ENCODE measurements around the gene COBLL1.
A peak's percentile ranks its signal among the peaks of the same experiment; 100 is the strongest.

Gene COBLL1

GRCh38 chr2:164739966-164740365, 101.7 kb downstream of the COBLL1 start:
- DNase-seq (ENCODE audit: low read depth): no peak
- TF ChIP-seq, protein P1, sequence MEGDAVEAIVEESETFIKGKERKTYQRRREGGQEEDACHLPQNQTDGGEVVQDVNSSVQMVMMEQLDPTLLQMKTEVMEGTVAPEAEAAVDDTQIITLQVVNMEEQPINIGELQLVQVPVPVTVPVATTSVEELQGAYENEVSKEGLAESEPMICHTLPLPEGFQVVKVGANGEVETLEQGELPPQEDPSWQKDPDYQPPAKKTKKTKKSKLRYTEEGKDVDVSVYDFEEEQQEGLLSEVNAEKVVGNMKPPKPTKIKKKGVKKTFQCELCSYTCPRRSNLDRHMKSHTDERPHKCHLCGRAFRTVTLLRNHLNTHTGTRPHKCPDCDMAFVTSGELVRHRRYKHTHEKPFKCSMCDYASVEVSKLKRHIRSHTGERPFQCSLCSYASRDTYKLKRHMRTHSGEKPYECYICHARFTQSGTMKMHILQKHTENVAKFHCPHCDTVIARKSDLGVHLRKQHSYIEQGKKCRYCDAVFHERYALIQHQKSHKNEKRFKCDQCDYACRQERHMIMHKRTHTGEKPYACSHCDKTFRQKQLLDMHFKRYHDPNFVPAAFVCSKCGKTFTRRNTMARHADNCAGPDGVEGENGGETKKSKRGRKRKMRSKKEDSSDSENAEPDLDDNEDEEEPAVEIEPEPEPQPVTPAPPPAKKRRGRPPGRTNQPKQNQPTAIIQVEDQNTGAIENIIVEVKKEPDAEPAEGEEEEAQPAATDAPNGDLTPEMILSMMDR (IDR thresholded peaks at IDR 0.05; ENCODE audit: low read depth, low read length, missing control alignments): no peak
- H3K4me3 ChIP-seq (ENCODE audit: low read depth, low read length): no peak overlapping the region

- TF ChIP-seq, protein P1 (IDR thresholded peaks at IDR 0.05; ENCODE audit: low read depth, low read length, missing control alignments): peak; percentile 72
- peak; percentile 5 for DNase-seq (ENCODE audit: low read depth)
- H3K4me3 ChIP-seq (ENCODE audit: low read depth, low read length): no peak overlapping the region
Measured at GRCh38 chr2:164737612-164738081, 104.0 kb downstream of the COBLL1 start.

DNA sequence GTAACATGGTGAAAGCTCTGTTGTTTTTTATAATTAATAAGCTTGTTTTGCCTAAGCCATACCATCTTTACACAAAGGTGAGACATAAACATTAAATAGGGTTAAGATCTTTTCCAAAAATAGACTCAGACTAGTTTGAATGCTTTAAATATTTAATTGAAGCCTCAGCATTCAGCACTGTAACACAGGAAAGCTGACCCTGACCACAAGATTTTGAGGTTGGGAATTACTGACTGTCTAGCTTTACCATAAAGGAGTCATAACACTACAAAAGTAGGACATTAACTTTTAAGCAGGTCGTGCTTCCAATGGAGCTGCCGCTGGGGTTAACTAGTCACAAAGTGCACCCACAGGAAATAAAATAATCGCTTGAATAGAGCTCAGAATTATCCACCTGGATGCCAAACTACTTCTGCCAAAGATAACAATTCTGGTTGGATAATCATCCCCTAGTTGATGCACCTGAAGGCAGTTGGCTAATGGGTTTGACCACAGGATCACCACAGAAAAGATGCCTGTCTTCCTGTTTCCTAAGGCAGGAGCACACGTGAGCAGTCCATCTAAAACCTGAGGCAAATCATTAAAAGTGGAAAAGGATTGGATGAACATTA, 106.2 kb downstream of the COBLL1 start:
- TF ChIP-seq, protein P1 (IDR thresholded peaks at IDR 0.05; ENCODE audit: low read depth, low read length, missing control alignments): no peak
- DNase-seq (ENCODE audit: low read depth): no peak
- H3K4me3 ChIP-seq (ENCODE audit: low read depth, low read length): no peak overlapping the region

DNA sequence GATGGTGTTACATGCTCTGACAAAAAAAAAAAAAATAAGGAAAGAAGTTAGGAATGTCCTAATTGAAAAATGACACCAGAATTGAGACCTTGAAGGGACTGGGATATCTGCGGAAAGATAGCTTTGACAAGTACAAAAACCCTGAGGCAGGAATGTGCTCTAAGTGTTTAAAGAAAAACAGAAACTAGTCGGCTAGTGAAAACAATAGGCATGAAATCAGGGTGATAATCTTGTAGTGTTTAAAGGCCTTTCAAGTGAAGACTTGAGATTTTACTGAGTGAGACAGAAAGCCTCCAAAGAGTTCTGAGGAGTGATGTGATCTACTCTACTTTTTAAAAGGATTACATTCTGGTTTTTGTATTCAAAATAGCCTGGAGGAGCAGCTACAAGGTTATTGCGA, 107.4 kb downstream of the COBLL1 start:
- no peak overlapping the region for H3K4me3 ChIP-seq (ENCODE audit: low read depth, low read length)
- TF ChIP-seq, protein P1 (IDR thresholded peaks at IDR 0.05; ENCODE audit: low read depth, low read length, missing control alignments): no peak
- DNase-seq (ENCODE audit: low read depth): no peak

- TF ChIP-seq, protein P1 (IDR thresholded peaks at IDR 0.05; ENCODE audit: low read depth, low read length, missing control alignments): no peak
- no peak for DNase-seq (ENCODE audit: low read depth)
- H3K4me3 ChIP-seq (ENCODE audit: low read depth, low read length): no peak overlapping the region
Measured at GRCh38 chr2:164725542-164725941, 116.1 kb downstream of the COBLL1 start.

GRCh38 chr2:164722616-164723338, 118.8 kb downstream of the COBLL1 start:
- TF ChIP-seq, protein P1 (IDR thresholded peaks at IDR 0.05; ENCODE audit: low read depth, low read length, missing control alignments): no peak
- H3K4me3 ChIP-seq (ENCODE audit: low read depth, low read length): no peak overlapping the region
- DNase-seq (ENCODE audit: low read depth): no peak
